Retinal pigment epithelial cell (primary cell): ENCODE data around the gene PGM3.

Experiments used
- DNase-seq: peaks from one replicate; pipeline ENCODE4 v3.0.0-alpha.2; 2010; ENCODE audit warnings: low read depth
- H3K4me3 ChIP-seq: 2 replicates; pipeline ENCODE4 v1.5.1; 2011; ENCODE audit warnings: mild to moderate bottlenecking, low read length, control low read depth, moderate library complexity
- CTCF ChIP-seq: conservative IDR thresholded peaks from 2 replicates; pipeline ENCODE4 v1.5.1; 2011; ENCODE audit warnings: low read depth, low read length, control low read depth, inconsistent platforms

PGM3 gene

GRCh38 chr6:83192871-83193746, at the start of gene PGM3, which contains the start of gene RWDD2A:
TSS of gene PGM3 (minus strand) at chr6:83193265. CDS start at chr6:83191012, 2,253 bp downstream.
TSS of gene RWDD2A (plus strand) at chr6:83193357. CDS start at chr6:83194452, 1,095 bp downstream.
- H3K4me3 ChIP-seq: peak within 1 kb of the TSS; percentile 90
- no peak for TF ChIP-seq CTCF
- peak; percentile 52 for DNase-seq

- peak; percentile 28 for DNase-seq
- TF ChIP-seq CTCF: no peak
Observed at GRCh38 chr6:83231146-83231545, 38.1 kb upstream of the PGM3 start.

GRCh38 chr6:83226517-83226916, 33.5 kb upstream of the PGM3 start:
- no peak for TF ChIP-seq CTCF
- H3K4me3 ChIP-seq: no peak overlapping the region
- DNase-seq: no peak

More at GRCh38 chr6:83231146-83231545, 38.1 kb upstream of the PGM3 start:
- no peak overlapping the region for H3K4me3 ChIP-seq

GRCh38 chr6:83221889-83222479, 28.9 kb upstream of the PGM3 start:
- H3K4me3 ChIP-seq: no peak overlapping the region
- no peak for DNase-seq
- peak; percentile 54 for TF ChIP-seq CTCF

- DNase-seq: no peak
- H3K4me3 ChIP-seq: no peak overlapping the region
- no peak for TF ChIP-seq CTCF
Observed at GRCh38 chr6:83221276-83221675, 28.2 kb upstream of the PGM3 start.

- H3K4me3 ChIP-seq: no peak overlapping the region
- no peak for TF ChIP-seq CTCF
- DNase-seq: no peak
Observed at GRCh38 chr6:83220121-83220520, 27.1 kb upstream of the PGM3 start.
